ENCODE measurements around the gene REG4. TPM values are rescaled to one million over a fixed set of nuclear protein-coding genes. Genes with fewer than 3 reads are reported as not detected.

REG4 gene
- total RNA-seq, 6 experiments from 2014 or later, result not detected

DNA sequence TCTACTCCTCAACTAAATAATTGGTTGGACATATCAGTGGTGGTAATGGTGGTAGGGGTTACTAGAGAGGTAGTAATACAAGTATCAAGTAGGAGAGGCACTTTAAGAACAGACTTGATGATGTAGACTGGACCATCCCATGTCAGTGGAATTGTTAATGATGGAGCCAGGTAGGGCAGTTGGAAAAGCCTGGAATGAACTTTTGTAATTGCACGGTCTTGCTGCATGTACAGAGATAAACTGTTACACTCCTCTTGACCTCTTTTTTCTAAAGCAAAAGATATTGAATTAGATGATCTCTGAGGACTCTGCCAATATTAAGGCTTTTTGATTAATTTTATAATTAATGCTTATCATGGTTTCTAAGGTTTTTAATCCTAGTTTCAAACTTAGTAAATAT lies 48.3 kb downstream of the REG4 start:
- no peaks in the 10 kb centered on the region for H3K36me3 Mint-ChIP-seq (ENCODE audit: low read depth)
- no peaks in the 10 kb centered on the region for H3K4me1 Mint-ChIP-seq (ENCODE audit: low read depth)
- DNase-seq, result no peak
- no peak overlapping the region for H3K4me3 Mint-ChIP-seq
- H3K27ac Mint-ChIP-seq, result no peak overlapping the region
- peaks cover 32% of the 10 kb centered on the region for H3K27me3 Mint-ChIP-seq (ENCODE audit: insufficient read depth)
- TF ChIP-seq, protein P1, sequence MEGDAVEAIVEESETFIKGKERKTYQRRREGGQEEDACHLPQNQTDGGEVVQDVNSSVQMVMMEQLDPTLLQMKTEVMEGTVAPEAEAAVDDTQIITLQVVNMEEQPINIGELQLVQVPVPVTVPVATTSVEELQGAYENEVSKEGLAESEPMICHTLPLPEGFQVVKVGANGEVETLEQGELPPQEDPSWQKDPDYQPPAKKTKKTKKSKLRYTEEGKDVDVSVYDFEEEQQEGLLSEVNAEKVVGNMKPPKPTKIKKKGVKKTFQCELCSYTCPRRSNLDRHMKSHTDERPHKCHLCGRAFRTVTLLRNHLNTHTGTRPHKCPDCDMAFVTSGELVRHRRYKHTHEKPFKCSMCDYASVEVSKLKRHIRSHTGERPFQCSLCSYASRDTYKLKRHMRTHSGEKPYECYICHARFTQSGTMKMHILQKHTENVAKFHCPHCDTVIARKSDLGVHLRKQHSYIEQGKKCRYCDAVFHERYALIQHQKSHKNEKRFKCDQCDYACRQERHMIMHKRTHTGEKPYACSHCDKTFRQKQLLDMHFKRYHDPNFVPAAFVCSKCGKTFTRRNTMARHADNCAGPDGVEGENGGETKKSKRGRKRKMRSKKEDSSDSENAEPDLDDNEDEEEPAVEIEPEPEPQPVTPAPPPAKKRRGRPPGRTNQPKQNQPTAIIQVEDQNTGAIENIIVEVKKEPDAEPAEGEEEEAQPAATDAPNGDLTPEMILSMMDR (IDR thresholded peaks at IDR 0.05), result no peak
- peaks cover 4% of the 10 kb centered on the region; the same call in 1 of the 2 replicates for H3K9me3 Mint-ChIP-seq

DNA sequence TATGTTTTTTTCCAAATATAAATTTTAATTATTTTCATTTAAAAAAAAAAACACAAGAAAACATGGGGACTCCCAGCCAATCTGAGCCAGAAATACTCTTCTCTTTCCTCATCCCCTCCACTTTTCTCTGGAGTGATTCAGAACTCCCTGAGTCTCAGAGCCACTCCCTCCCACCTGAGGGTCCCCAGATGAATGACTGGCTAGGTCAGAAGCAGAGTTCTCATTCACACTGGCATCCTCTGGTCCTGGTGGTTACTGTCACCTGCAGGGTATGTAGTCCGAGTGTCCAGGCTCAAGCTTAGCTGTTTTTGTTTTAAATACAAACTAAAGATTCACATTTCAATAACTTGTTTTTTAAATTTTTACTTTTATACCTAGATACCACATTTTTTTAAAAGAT lies 48.9 kb downstream of the REG4 start:
- no peak overlapping the region for H3K4me3 Mint-ChIP-seq
- no peaks in the 10 kb centered on the region for H3K36me3 Mint-ChIP-seq (ENCODE audit: low read depth)
- H3K27ac Mint-ChIP-seq, result no peak overlapping the region

DNA sequence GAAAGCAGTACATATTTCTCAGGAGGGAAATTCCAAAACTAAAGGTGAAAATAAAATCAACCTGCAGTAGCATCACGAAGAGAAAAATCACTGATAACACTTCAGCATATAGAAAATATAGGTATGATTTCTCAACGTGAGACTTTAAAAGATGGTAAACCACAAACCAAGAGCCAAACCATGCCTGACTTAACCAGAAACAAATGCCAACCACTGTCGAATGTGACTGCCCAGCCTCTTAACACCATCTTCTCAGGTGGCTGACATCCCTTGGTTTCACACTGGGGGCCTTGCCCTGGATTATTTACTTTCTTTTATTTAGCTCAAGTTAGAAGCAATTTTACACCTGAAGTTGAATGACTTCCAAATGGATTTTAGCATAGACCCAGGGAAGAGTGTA lies 52.7 kb downstream of the REG4 start:
- no peak overlapping the region for H3K27ac Mint-ChIP-seq

More for the DNA sequence above, 48.9 kb downstream of the REG4 start:
- Mint-ChIP-seq H3K9me3 (peaks cover 4% of the 10 kb centered on the region; the same call in 1 of the 2 replicates), H3K27me3 (ENCODE audit: insufficient read depth) (peaks cover 36% of the 10 kb centered on the region), H3K4me1 (ENCODE audit: low read depth) (no peaks in the 10 kb centered on the region)
- TF ChIP-seq, protein P1 (IDR thresholded peaks at IDR 0.05), result no peak
- no peak for DNase-seq

DNA sequence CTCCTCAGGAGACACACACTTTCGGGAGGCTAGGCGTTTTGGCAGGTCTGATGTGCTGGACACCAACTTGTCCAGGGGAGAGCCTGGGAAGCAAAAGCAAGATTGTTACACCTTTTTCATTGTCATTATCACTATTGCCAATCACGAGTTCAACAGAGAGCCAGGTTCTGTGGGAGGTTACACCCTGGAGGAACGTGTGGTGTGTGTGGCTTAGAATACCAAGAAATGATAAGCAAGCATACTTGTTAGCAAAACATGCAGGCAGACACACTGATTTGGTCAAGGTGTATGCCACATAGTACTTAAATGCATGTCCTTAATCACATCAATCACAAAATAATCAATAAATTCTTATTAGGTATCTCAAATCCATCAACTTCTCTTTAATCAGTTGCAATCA lies 58.7 kb downstream of the REG4 start:
- H3K36me3 Mint-ChIP-seq (ENCODE audit: low read depth), result no peaks in the 10 kb centered on the region
- H3K27ac Mint-ChIP-seq, result no peak overlapping the region
- no peaks in the 10 kb centered on the region for H3K9me3 Mint-ChIP-seq
- no peak for DNase-seq
- TF ChIP-seq, protein P1 (IDR thresholded peaks at IDR 0.05), result no peak
- H3K4me3 Mint-ChIP-seq, result no peak overlapping the region
- H3K4me1 Mint-ChIP-seq (ENCODE audit: low read depth), result no peaks in the 10 kb centered on the region
- H3K27me3 Mint-ChIP-seq (ENCODE audit: insufficient read depth), result peaks cover 24% of the 10 kb centered on the region

More for the DNA sequence above, 52.7 kb downstream of the REG4 start:
- TF ChIP-seq, protein P1 (IDR thresholded peaks at IDR 0.05), result no peak
- H3K27me3 Mint-ChIP-seq (ENCODE audit: insufficient read depth), result peaks cover 30% of the 10 kb centered on the region
- no peaks in the 10 kb centered on the region for H3K36me3 Mint-ChIP-seq (ENCODE audit: low read depth)
- no peaks in the 10 kb centered on the region for H3K9me3 Mint-ChIP-seq
- no peak for DNase-seq
- no peak overlapping the region for H3K4me3 Mint-ChIP-seq
- no peaks in the 10 kb centered on the region for H3K4me1 Mint-ChIP-seq (ENCODE audit: low read depth)

DNA sequence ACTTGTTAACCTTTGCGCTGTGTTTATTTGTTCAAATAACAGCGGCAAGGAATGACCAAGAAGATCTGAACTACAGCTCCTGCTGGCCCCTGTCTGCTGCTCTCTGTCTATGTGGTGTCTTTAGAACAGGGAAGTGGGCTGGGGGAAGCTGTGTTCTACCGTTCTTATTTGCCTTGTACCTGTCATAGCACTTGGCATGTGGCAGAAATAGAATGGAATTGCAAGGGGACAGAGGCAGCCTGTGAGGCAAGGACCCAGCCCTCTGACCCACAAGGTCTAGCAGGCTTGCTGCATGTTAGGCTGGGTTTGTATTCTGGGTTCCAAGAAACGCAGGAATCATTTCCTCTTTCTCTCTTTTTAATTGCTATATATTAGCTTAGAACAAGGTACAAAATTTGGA lies 63.2 kb downstream of the REG4 start:
- no peak for DNase-seq
- H3K4me1 Mint-ChIP-seq (ENCODE audit: low read depth), result no peaks in the 10 kb centered on the region
- H3K27ac Mint-ChIP-seq, result no peak overlapping the region
- H3K4me3 Mint-ChIP-seq, result no peak overlapping the region
- TF ChIP-seq, protein P1 (IDR thresholded peaks at IDR 0.05), result no peak
- H3K27me3 Mint-ChIP-seq (ENCODE audit: insufficient read depth), result peaks cover 14% of the 10 kb centered on the region
- H3K36me3 Mint-ChIP-seq (ENCODE audit: low read depth), result no peaks in the 10 kb centered on the region
- H3K9me3 Mint-ChIP-seq, result no peaks in the 10 kb centered on the region

DNA sequence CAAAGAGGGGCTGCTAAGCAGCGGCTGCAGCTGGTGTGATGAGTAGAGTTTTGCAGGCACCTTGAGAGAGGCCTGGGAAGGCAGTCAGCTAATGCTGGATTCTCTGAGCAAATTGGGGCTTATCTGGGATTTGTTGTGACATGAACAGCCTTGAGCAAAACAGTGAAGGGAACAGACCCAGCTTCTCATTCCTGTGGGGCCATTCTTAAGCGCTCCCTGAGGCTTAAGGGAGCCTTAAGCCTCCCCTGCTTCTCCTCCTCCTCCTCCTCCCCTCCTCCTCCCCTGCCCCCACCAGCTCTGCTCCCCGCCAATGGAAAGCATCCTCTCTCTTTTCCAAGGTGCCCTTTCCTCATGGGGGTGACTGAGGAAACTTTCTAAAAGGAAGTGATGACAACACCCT lies 63.8 kb downstream of the REG4 start:
- Mint-ChIP-seq H3K4me1 (ENCODE audit: low read depth) (peaks cover 3% of the 10 kb centered on the region), H3K36me3 (ENCODE audit: low read depth) (no peaks in the 10 kb centered on the region), H3K27me3 (ENCODE audit: insufficient read depth) (peaks cover 14% of the 10 kb centered on the region), H3K27ac (no peak overlapping the region), H3K9me3 (no peaks in the 10 kb centered on the region), H3K4me3 (no peak overlapping the region)
- no peak for DNase-seq
- TF ChIP-seq, protein P1 (IDR thresholded peaks at IDR 0.05), result no peak
